Kidney capillary endothelial cell (primary cell): Measurements from ENCODE around the gene STARD9.
"Not testable (repeated sequence)": the region's sequence is repeated elsewhere in the genome, so short reads cannot be mapped to it uniquely, and the experiment has no call there.

Source experiments
- DNase-seq: peaks from one replicate; pipeline ENCODE4 v3.0.0-alpha.2; 2018; ENCODE audit warnings: low spot score

Gene STARD9

GRCh38 chr15:42730135-42730534 is 154.7 kb downstream of the STARD9 start:
- no peak for DNase-seq

- DNase-seq = no peak
These were observed 155.1 kb downstream of the STARD9 start for GRCh38 chr15:42730536-42730935.

GRCh38 chr15:42731461-42731860 is 156.1 kb downstream of the STARD9 start:
- no peak for DNase-seq

- DNase-seq = no peak
These were observed 156.9 kb downstream of the STARD9 start for GRCh38 chr15:42732095-42732827.

- DNase-seq = no peak
These were observed 157.6 kb downstream of the STARD9 start for GRCh38 chr15:42733027-42733426.

- no peak for DNase-seq
These were observed 158.8 kb downstream of the STARD9 start for GRCh38 chr15:42734076-42734672.

- no peak for DNase-seq
These were observed 160.2 kb downstream of the STARD9 start for GRCh38 chr15:42735382-42736165.

- DNase-seq = no peak
These were observed 160.9 kb downstream of the STARD9 start for GRCh38 chr15:42736178-42736792.

- peak; percentile 88 for DNase-seq
These were observed 161.6 kb downstream of the STARD9 start, which contains the start of gene CDAN1 for GRCh38 chr15:42736793-42737528. TSS of gene CDAN1 (minus strand) at chr15:42737128. CDS start at chr15:42737102, 26 bp downstream.

- no peak for DNase-seq
These were observed 162.3 kb downstream of the STARD9 start for GRCh38 chr15:42737529-42738328.

- DNase-seq = no peak
These were observed 166.3 kb downstream of the STARD9 start for GRCh38 chr15:42741710-42742109.

GRCh38 chr15:42742149-42742548 is 166.7 kb downstream of the STARD9 start:
- no peak for DNase-seq

- DNase-seq = no peak
These were observed 168.8 kb downstream of the STARD9 start for GRCh38 chr15:42744195-42744594.

GRCh38 chr15:42749266-42749665 is 173.9 kb downstream of the STARD9 start:
- DNase-seq = no peak

GRCh38 chr15:42750306-42750705 is 174.9 kb downstream of the STARD9 start:
- no peak for DNase-seq

- no peak for DNase-seq
These were observed 183.7 kb downstream of the STARD9 start for GRCh38 chr15:42759093-42759492.

- DNase-seq = no peak
These were observed 185.4 kb downstream of the STARD9 start for GRCh38 chr15:42760759-42761158.

GRCh38 chr15:42761813-42762212 is 186.4 kb downstream of the STARD9 start:
- not testable (repeated sequence) for DNase-seq

- DNase-seq = not testable (repeated sequence)
These were observed 188.8 kb downstream of the STARD9 start for GRCh38 chr15:42764154-42764731.

GRCh38 chr15:42766109-42766508 is 190.7 kb downstream of the STARD9 start:
- DNase-seq = not testable (repeated sequence)
